ENCODE results near the gene CIZ1.
"Not testable (repeated sequence)": the region's sequence is repeated elsewhere in the genome, so short reads cannot be mapped to it uniquely, and the experiment has no call there.

The CIZ1 gene

DNA sequence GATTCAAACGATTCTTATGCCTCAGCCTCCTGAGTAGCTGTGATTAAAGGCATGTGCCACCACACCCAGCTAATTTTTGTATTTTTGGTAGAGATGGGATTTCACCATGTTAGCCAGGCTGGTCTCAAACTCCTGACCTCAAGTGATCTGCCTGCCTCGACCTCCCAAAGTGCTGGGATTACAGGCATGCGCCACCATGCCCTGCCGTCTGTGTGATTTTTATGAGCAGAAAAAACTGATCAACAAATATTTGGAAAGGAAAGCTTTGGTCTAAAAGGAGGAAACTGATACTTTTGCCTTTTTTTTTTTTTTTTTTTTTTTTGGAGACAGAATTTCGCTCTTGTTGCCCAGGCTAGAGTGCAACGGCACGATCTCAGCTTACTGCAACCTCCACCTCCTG lies 39.5 kb upstream of the CIZ1 start:
- H3K23ac ChIP-seq (ENCODE audit: low read length); H3K4me2 ChIP-seq (ENCODE audit: low read length); H2BK5ac ChIP-seq (ENCODE audit: low read length): not testable (repeated sequence)

DNA sequence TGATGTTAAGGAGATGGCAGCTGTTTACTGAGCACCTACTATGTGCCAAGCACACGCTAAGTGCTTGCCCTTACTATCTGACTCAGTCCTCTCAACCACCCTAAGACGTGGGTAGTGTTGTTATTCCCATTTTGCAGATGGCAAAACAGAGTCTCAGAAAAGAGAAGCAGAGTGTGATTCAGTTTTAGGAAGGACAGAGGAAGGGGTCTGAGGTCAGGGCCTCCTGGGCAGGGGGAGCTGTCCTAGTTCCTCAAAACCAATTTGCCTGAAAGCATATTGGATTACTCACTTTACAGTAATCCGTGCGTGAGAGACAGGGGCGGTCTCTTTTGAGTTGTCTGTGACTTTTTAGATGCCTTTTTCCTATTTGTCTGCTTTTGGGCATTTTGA lies 35.0 kb upstream of the CIZ1 start:
- Histone ChIP-seq H3K4ac (ENCODE audit: low read depth, low read length) (no peak overlapping the region), H2BK15ac (replicated peaks; ENCODE audit: low read depth) (no peak overlapping the region), H3K56ac (ENCODE audit: low read length) (no peak overlapping the region), H3K79me1 (ENCODE audit: low read length) (no peaks in the 10 kb centered on the region), H4K5ac (ENCODE audit: low read length) (no peak overlapping the region), H3K23ac (ENCODE audit: low read length) (no peak overlapping the region), H2BK120ac (ENCODE audit: low read depth, low read length) (no peak overlapping the region), H2AK5ac (ENCODE audit: low read length) (no peak overlapping the region), H3K36me3 (ENCODE audit: control insufficient read depth, insufficient read depth, low read length) (no peaks in the 10 kb centered on the region), H3K27me3 (ENCODE audit: insufficient read depth, low read length, poor library complexity) (no peaks in the 10 kb centered on the region), H4K8ac (ENCODE audit: low read depth, low read length) (no peak overlapping the region), H3K18ac (ENCODE audit: low read length) (no peak overlapping the region), H3K4me3 (ENCODE audit: low read length) (no peak overlapping the region), H3K27ac (ENCODE audit: low read depth, low read length) (no peak overlapping the region), H3K79me2 (ENCODE audit: control insufficient read depth, insufficient read depth, low read length) (no peaks in the 10 kb centered on the region), H3K9ac (ENCODE audit: low read length) (no peak overlapping the region), H3K4me1 (ENCODE audit: control insufficient read depth, low read depth, low read length) (no peaks in the 10 kb centered on the region), H3K4me2 (ENCODE audit: low read length) (no peak overlapping the region), H2BK5ac (ENCODE audit: low read length) (no peak overlapping the region)
- WGBS (ENCODE audit: extremely low coverage, insufficient coverage, low lambda C conversion rate): no CpG with 5 or more reads among the region's 5 CpGs
- DNase-seq: no peak

More for the DNA sequence above, 39.5 kb upstream of the CIZ1 start:
- WGBS (ENCODE audit: extremely low coverage, insufficient coverage, low lambda C conversion rate): no CpG with 5 or more reads among the region's 7 CpGs
- not testable (repeated sequence) for H2BK15ac ChIP-seq (replicated peaks; ENCODE audit: low read depth); H3K4me3 ChIP-seq (ENCODE audit: low read length); H2AK5ac ChIP-seq (ENCODE audit: low read length); H2BK120ac ChIP-seq (ENCODE audit: low read depth, low read length); H3K4ac ChIP-seq (ENCODE audit: low read depth, low read length); H3K18ac ChIP-seq (ENCODE audit: low read length); H4K5ac ChIP-seq (ENCODE audit: low read length); H3K9ac ChIP-seq (ENCODE audit: low read length); H3K27me3 ChIP-seq (ENCODE audit: insufficient read depth, low read length, poor library complexity); H3K4me1 ChIP-seq (ENCODE audit: control insufficient read depth, low read depth, low read length); H3K27ac ChIP-seq (ENCODE audit: low read depth, low read length); H3K79me2 ChIP-seq (ENCODE audit: control insufficient read depth, insufficient read depth, low read length); H3K79me1 ChIP-seq (ENCODE audit: low read length); H3K36me3 ChIP-seq (ENCODE audit: control insufficient read depth, insufficient read depth, low read length); H3K56ac ChIP-seq (ENCODE audit: low read length); DNase-seq; H4K8ac ChIP-seq (ENCODE audit: low read depth, low read length)

DNA sequence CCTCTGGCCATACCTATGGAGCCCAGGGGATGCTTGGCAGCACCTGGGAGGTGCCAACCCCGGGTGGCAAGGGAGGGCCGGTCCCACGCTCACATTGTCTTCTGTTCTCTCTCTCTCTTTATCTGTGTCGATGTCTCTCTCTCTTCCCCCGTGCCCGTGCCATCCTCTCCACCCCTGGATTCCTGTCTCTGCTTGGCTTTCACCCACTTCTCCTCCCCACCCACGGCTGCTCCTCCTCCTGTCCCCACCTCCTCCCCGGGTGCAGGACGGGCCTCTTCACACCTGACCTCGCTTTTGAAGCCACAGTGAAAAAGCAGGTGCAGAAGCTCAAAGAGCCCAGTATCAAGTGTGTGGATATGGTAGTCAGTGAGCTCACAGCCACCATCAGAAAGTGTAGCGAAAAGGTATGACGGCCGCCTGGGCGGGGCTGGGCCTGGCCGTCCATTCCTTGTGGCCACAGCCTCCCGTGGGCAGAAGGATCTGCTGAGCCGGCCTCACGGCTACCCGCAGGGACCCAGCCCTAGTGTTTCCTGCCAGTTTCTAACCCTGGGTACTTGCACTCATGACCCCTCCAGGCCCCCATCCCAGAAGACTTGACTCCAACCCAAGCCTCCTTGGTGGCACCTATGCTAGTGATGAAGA lies 34.5 kb upstream of the CIZ1 start:
- Histone ChIP-seq H4K8ac (ENCODE audit: low read depth, low read length) (no peak overlapping the region), H3K4me3 (ENCODE audit: low read length) (no peak overlapping the region), H3K4ac (ENCODE audit: low read depth, low read length) (no peak overlapping the region), H2BK15ac (replicated peaks; ENCODE audit: low read depth) (no peak overlapping the region), H3K36me3 (ENCODE audit: control insufficient read depth, insufficient read depth, low read length) (no peaks in the 10 kb centered on the region), H2AK5ac (ENCODE audit: low read length) (no peak overlapping the region), H2BK5ac (ENCODE audit: low read length) (no peak overlapping the region), H3K18ac (ENCODE audit: low read length) (no peak overlapping the region), H2BK120ac (ENCODE audit: low read depth, low read length) (no peak overlapping the region), H3K23ac (ENCODE audit: low read length) (no peak overlapping the region), H3K4me1 (ENCODE audit: control insufficient read depth, low read depth, low read length) (no peaks in the 10 kb centered on the region), H3K27me3 (ENCODE audit: insufficient read depth, low read length, poor library complexity) (no peaks in the 10 kb centered on the region), H3K79me1 (ENCODE audit: low read length) (no peaks in the 10 kb centered on the region), H3K9ac (ENCODE audit: low read length) (no peak overlapping the region), H3K27ac (ENCODE audit: low read depth, low read length) (no peak overlapping the region), H3K4me2 (ENCODE audit: low read length) (no peak overlapping the region), H3K56ac (ENCODE audit: low read length) (no peak overlapping the region), H4K5ac (ENCODE audit: low read length) (no peak overlapping the region), H3K79me2 (ENCODE audit: control insufficient read depth, insufficient read depth, low read length) (no peaks in the 10 kb centered on the region)
- no CpG with 5 or more reads among the region's 19 CpGs for WGBS (ENCODE audit: extremely low coverage, insufficient coverage, low lambda C conversion rate)
- DNase-seq: no peak

DNA sequence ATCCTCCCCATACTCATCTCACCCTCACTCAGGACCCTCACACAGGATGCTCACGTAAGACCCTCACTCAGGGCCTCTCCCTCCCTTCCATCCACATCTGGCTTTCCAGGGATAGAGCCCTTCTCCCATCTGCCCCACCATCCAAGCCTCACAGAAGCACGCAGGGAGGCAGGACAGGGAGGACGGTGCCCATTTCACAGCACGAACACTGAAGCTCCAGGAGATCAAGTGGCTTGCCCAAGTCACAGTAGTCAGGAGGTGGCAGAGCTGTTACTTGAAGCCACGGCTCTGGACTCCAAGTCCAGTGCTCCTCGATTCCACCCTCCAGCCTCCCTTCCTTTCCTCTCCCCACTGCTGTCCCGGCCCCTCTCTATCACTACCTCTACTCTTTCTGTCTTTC lies 33.5 kb upstream of the CIZ1 start:
- DNase-seq: no peak
- no peak overlapping the region for H3K4me3 ChIP-seq (ENCODE audit: low read length)
- H3K79me2 ChIP-seq (ENCODE audit: control insufficient read depth, insufficient read depth, low read length): no peaks in the 10 kb centered on the region
- no peak overlapping the region for H2BK120ac ChIP-seq (ENCODE audit: low read depth, low read length)
- H3K18ac ChIP-seq (ENCODE audit: low read length): no peak overlapping the region
- H3K23ac ChIP-seq (ENCODE audit: low read length): no peak overlapping the region
- no peaks in the 10 kb centered on the region for H3K27me3 ChIP-seq (ENCODE audit: insufficient read depth, low read length, poor library complexity)
- no peak overlapping the region for H3K27ac ChIP-seq (ENCODE audit: low read depth, low read length)
- no CpG with 5 or more reads among the region's 7 CpGs for WGBS (ENCODE audit: extremely low coverage, insufficient coverage, low lambda C conversion rate)
- no peaks in the 10 kb centered on the region for H3K79me1 ChIP-seq (ENCODE audit: low read length)
- no peak overlapping the region for H2AK5ac ChIP-seq (ENCODE audit: low read length)
- no peak overlapping the region for H3K9ac ChIP-seq (ENCODE audit: low read length)
- H3K36me3 ChIP-seq (ENCODE audit: control insufficient read depth, insufficient read depth, low read length): no peaks in the 10 kb centered on the region
- no peak overlapping the region for H4K8ac ChIP-seq (ENCODE audit: low read depth, low read length)
- no peak overlapping the region for H3K4me2 ChIP-seq (ENCODE audit: low read length)
- H2BK15ac ChIP-seq (replicated peaks; ENCODE audit: low read depth): no peak overlapping the region
- no peaks in the 10 kb centered on the region for H3K4me1 ChIP-seq (ENCODE audit: control insufficient read depth, low read depth, low read length)
- no peak overlapping the region for H4K5ac ChIP-seq (ENCODE audit: low read length)
- no peak overlapping the region for H3K56ac ChIP-seq (ENCODE audit: low read length)
- H2BK5ac ChIP-seq (ENCODE audit: low read length): no peak overlapping the region
- H3K4ac ChIP-seq (ENCODE audit: low read depth, low read length): no peak overlapping the region

DNA sequence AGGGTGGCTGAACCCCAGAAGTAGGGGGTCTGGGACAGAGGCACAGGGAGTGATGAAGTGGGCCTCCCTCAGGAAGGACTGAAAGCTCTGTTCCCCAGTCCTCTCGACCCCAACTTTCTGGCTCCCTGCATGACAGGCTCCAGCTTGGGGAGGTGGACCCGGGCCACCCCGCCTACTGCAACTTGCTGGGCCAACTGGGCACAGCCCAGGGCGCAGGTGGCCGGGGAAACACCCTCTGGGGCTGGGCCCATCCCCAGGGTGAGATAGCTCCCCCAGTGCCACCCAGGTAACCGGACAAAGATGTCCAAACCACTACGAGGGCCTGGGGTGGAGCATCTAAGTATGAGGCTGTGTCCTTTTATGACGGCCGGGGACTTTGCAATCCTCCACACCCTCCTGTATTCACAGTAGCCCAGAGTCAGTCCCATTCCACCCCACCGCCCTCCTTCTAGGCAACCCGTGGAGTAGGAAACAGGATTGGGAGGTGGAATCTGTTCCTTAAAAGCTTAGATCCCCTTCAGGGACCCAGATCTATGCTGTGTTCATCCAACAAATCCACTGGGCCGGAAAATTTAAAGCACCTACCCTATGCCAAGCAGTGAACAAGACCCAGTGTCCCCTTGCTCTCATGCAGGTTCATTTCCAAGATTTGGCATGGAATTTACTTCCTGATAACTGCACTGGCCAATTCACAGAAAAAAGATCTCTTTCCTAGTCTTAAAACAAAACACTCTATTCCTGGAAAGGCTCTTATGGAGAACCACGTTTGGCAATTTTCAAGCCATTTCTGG lies 31.7 kb upstream of the CIZ1 start:
- Histone ChIP-seq H3K27me3 (ENCODE audit: insufficient read depth, low read length, poor library complexity) (no peaks in the 10 kb centered on the region), H3K4me3 (ENCODE audit: low read length) (no peak overlapping the region), H3K23ac (ENCODE audit: low read length) (no peak overlapping the region), H3K4ac (ENCODE audit: low read depth, low read length) (no peak overlapping the region), H3K27ac (ENCODE audit: low read depth, low read length) (no peak overlapping the region), H3K9ac (ENCODE audit: low read length) (no peak overlapping the region), H4K5ac (ENCODE audit: low read length) (no peak overlapping the region), H2BK15ac (replicated peaks; ENCODE audit: low read depth) (no peak overlapping the region), H2AK5ac (ENCODE audit: low read length) (no peak overlapping the region), H4K8ac (ENCODE audit: low read depth, low read length) (no peak overlapping the region), H3K4me2 (ENCODE audit: low read length) (no peak overlapping the region), H3K4me1 (ENCODE audit: control insufficient read depth, low read depth, low read length) (peaks cover 3% of the 10 kb centered on the region), H3K18ac (ENCODE audit: low read length) (no peak overlapping the region), H3K79me1 (ENCODE audit: low read length) (no peaks in the 10 kb centered on the region), H3K79me2 (ENCODE audit: control insufficient read depth, insufficient read depth, low read length) (no peaks in the 10 kb centered on the region), H2BK5ac (ENCODE audit: low read length) (no peak overlapping the region), H3K56ac (ENCODE audit: low read length) (no peak overlapping the region), H3K36me3 (ENCODE audit: control insufficient read depth, insufficient read depth, low read length) (no peaks in the 10 kb centered on the region), H2BK120ac (ENCODE audit: low read depth, low read length) (no peak overlapping the region)
- DNase-seq: no peak
- no CpG with 5 or more reads among the region's 13 CpGs for WGBS (ENCODE audit: extremely low coverage, insufficient coverage, low lambda C conversion rate)
